ENCODE results near the gene PTPN20. TPM values are rescaled to one million over a fixed set of nuclear protein-coding genes. Genes with fewer than 3 reads are reported as not detected.

The PTPN20 gene
- total and polyA plus RNA-seq, 2 donors from 2014 or later, result 1.9 to 2.6 TPM

DNA sequence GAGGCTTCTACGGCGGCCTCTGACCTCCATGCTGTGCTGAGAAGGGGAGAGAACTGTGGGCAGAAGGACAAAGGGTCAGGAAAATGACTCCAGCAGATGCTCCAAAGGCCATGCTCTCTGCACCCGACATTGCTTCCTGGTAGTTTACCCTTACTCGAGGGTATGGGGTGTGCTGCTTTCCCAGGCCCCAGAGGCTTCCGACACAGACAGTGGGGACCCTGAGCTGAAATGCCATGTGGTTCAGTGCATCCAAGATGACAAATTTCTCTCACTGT is 130.9 kb downstream of the PTPN20 start:
- DNase-seq (no peak), FAIRE-seq (no peak)
- H3K9me3 ChIP-seq (ENCODE audit: control insufficient read depth in 2 of 3, insufficient read depth in 1 of 3, low read length in 3 of 3), result no peaks in the 10 kb centered on the region
- intact Hi-C loops (cut with DNase I), result no loop called here
- H3K36me3 ChIP-seq (ENCODE audit: control insufficient read depth in 2 of 3, insufficient read depth in 3 of 3, low read length in 3 of 3), result no peaks in the 10 kb centered on the region
- TF ChIP-seq, protein P1, sequence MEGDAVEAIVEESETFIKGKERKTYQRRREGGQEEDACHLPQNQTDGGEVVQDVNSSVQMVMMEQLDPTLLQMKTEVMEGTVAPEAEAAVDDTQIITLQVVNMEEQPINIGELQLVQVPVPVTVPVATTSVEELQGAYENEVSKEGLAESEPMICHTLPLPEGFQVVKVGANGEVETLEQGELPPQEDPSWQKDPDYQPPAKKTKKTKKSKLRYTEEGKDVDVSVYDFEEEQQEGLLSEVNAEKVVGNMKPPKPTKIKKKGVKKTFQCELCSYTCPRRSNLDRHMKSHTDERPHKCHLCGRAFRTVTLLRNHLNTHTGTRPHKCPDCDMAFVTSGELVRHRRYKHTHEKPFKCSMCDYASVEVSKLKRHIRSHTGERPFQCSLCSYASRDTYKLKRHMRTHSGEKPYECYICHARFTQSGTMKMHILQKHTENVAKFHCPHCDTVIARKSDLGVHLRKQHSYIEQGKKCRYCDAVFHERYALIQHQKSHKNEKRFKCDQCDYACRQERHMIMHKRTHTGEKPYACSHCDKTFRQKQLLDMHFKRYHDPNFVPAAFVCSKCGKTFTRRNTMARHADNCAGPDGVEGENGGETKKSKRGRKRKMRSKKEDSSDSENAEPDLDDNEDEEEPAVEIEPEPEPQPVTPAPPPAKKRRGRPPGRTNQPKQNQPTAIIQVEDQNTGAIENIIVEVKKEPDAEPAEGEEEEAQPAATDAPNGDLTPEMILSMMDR (IDR thresholded peaks at IDR 0.05; ENCODE audit: borderline replicate concordance, extremely low read depth, insufficient read depth), result no peak
- no peak overlapping the region for H3K27ac ChIP-seq (ENCODE audit: low read depth in 2 of 2, low read length in 2 of 2)
- no peak overlapping the region for H3K9ac ChIP-seq (ENCODE audit: low read length in 3 of 3)
- H3K4me1 ChIP-seq (ENCODE audit: control insufficient read depth in 2 of 3, insufficient read depth in 2 of 3, low read depth in 1 of 3, low read length in 3 of 3), result no peaks in the 10 kb centered on the region
- H3K4me3 ChIP-seq (ENCODE audit: low read length in 3 of 3), result no peak overlapping the region
- H3K27me3 ChIP-seq (ENCODE audit: control insufficient read depth, insufficient read depth, low read length), result no peaks in the 10 kb centered on the region

DNA sequence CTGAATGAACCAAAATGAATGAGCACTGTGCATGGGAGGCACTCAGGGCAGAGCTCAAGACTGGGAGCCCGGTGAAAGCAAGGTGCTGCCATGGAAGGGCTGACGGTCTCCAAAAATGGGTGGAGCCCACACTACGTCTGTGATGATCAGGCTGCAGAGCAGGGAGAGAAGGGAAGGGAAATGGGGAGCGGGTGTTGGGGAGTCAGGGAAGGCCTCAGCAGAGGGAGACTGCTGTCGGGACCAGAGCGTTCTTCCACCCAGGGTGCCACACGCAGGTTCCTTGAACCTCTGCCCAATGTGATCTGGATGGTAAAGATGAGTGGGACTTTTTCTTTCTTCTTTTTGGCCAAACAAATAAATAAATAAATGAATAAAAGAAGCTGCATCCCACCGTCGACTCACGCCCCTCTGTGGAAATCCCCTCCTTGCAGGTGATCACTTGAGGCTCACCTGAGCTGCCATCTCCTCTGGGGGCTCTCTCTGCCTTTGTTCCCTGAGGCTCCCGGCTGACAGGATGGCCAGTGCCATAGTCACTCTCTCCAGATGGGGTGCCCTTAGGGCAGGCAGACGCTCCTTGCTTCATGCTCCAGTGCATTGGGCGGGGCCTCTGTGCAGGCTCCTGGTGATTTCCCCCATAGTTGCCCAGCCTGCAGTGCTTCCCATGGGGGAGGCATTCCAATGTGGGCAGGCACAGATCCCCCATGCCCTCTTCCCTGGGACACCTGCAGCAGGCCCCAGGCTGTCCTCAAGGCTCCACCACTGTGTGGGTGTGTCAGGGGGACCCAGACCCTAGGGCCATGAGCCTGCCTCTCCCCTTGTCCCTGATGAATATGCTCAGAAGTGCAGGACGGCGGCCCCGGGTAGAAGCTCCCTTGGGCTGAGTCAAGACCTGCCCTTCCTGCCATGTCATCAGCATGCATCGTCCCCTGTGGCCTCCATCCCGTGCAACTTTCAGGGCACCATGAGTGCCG is 131.8 kb downstream of the PTPN20 start:
- Histone ChIP-seq H3K36me3 (ENCODE audit: control insufficient read depth in 2 of 3, insufficient read depth in 3 of 3, low read length in 3 of 3) (no peaks in the 10 kb centered on the region), H3K27me3 (ENCODE audit: control insufficient read depth, insufficient read depth, low read length) (no peaks in the 10 kb centered on the region), H3K4me1 (ENCODE audit: control insufficient read depth in 2 of 3, insufficient read depth in 2 of 3, low read depth in 1 of 3, low read length in 3 of 3) (no peaks in the 10 kb centered on the region), H3K9me3 (ENCODE audit: control insufficient read depth in 2 of 3, insufficient read depth in 1 of 3, low read length in 3 of 3) (no peaks in the 10 kb centered on the region), H3K4me3 (ENCODE audit: low read length in 3 of 3) (no peak overlapping the region), H3K27ac (ENCODE audit: low read depth in 2 of 2, low read length in 2 of 2) (no peak overlapping the region), H3K9ac (ENCODE audit: low read length in 3 of 3) (no peak overlapping the region)
- intact Hi-C loops (cut with DNase I), result no loop called here
- TF ChIP-seq, protein P1 (IDR thresholded peaks at IDR 0.05; ENCODE audit: borderline replicate concordance, extremely low read depth, insufficient read depth), result no peak
- DNase-seq (peak in 1 of 5 donors; percentile 33), FAIRE-seq (no peak)

DNA sequence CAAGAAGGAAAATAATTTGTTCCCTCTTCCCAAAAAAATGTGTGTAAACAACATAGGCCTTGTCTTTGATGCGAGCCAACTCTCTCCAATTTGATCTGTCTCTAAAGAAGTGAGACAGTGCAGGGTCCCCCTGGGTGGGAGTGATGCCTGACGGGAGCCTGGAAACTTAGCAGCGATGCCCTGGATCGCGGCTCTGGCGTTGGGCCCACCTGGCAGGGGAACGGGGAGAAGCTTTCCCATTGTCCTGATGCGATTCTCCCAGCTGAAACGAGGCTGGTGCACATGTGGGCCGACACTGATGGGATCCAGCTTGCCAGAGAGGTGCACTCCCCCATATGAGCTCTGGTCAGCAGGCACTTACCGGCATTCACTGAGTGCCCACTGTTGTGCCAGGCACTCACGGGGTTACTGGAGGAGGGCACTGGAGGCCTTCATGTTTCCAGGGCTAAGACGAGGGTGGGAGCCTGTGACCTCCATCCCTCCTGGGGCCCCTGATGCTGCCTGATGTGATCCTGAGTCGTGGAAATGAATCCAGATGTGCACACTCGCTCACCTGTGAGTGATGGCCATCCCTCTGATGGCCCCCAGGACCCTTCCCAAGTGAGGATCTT is 132.8 kb downstream of the PTPN20 start:
- intact Hi-C loops (cut with DNase I), result no loop called here
- no peaks in the 10 kb centered on the region for H3K27me3 ChIP-seq (ENCODE audit: control insufficient read depth, insufficient read depth, low read length)
- H3K9ac ChIP-seq (ENCODE audit: low read length in 3 of 3), result no peak overlapping the region
- no peak overlapping the region for H3K4me3 ChIP-seq (ENCODE audit: low read length in 3 of 3)
- H3K27ac ChIP-seq (ENCODE audit: low read depth in 2 of 2, low read length in 2 of 2), result no peak overlapping the region
- no peaks in the 10 kb centered on the region for H3K9me3 ChIP-seq (ENCODE audit: control insufficient read depth in 2 of 3, insufficient read depth in 1 of 3, low read length in 3 of 3)
- TF ChIP-seq, protein P1 (IDR thresholded peaks at IDR 0.05; ENCODE audit: borderline replicate concordance, extremely low read depth, insufficient read depth), result no peak
- no peak for FAIRE-seq
- DNase-seq, result peak in 1 of 5 donors; percentile 35
- H3K36me3 ChIP-seq (ENCODE audit: control insufficient read depth in 2 of 3, insufficient read depth in 3 of 3, low read length in 3 of 3), result no peaks in the 10 kb centered on the region
- H3K4me1 ChIP-seq (ENCODE audit: control insufficient read depth in 2 of 3, insufficient read depth in 2 of 3, low read depth in 1 of 3, low read length in 3 of 3), result no peaks in the 10 kb centered on the region

Measured in kidney (tissue), 14 donors.